ENCODE data around the gene SEBOX. TPM values are rescaled to one million over a fixed set of nuclear protein-coding genes. Genes with fewer than 3 reads are reported as not detected.

Gene SEBOX
- polyA plus RNA-seq, 2 of the 4 experiments (the other 2 are of a cell fraction): not detected

- TF ChIP-seq RCOR1 (IDR thresholded peaks at IDR 0.05; ENCODE audit: low read depth, low read length) (no peak), FOSB (CRISPR knock-in tag; IDR thresholded peaks at IDR 0.05) (no peak), NPAS2 (CRISPR knock-in tag; IDR thresholded peaks at IDR 0.05; ENCODE audit: borderline replicate concordance) (no peak), CBX8 (IDR thresholded peaks at IDR 0.05) (no peak), EHMT2 (IDR thresholded peaks at IDR 0.05; ENCODE audit: low read depth) (no peak), MYC (IDR thresholded peaks at IDR 0.05; ENCODE audit: borderline replicate concordance, low read length) (no peak), GATA3 (IDR thresholded peaks at IDR 0.05; ENCODE audit: borderline replicate concordance) (no peak)
- TF ChIP-seq, protein P1, sequence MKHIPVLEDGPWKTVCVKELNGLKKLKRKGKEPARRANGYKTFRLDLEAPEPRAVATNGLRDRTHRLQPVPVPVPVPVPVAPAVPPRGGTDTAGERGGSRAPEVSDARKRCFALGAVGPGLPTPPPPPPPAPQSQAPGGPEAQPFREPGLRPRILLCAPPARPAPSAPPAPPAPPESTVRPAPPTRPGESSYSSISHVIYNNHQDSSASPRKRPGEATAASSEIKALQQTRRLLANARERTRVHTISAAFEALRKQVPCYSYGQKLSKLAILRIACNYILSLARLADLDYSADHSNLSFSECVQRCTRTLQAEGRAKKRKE (CRISPR knock-in tag; IDR thresholded peaks at IDR 0.05; ENCODE audit: low read depth): no peak
- TF ChIP-seq, protein P2, sequence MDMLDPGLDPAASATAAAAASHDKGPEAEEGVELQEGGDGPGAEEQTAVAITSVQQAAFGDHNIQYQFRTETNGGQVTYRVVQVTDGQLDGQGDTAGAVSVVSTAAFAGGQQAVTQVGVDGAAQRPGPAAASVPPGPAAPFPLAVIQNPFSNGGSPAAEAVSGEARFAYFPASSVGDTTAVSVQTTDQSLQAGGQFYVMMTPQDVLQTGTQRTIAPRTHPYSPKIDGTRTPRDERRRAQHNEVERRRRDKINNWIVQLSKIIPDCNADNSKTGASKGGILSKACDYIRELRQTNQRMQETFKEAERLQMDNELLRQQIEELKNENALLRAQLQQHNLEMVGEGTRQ (IDR thresholded peaks at IDR 0.05): no peak
- FAIRE-seq (no peak), ATAC-seq (no peak), DNase-seq (ENCODE audit: low read depth in 1 of 2, low spot score in 1 of 2) (no peak)
- no peak overlapping the region for H3K27ac ChIP-seq
- 89% methylated on average over 14 of the region's 29 CpGs for WGBS (ENCODE audit: missing lambda C conversion rate)
- CTCF ChIA-PET: interaction anchor here (0.7 to 3.4 kb wide), 4 partner anchors 20 to 156 kb away, joined by 3 to 11 read pairs (median 4); no protein-coding TSS in a partner anchor
- H3K4me2 ChIP-seq: no peak overlapping the region
- POLR2A ChIA-PET: no interaction called here
- no peaks in the 10 kb centered on the region for H3K9me3 ChIP-seq
- H3K4me3 ChIP-seq: no peak overlapping the region
- H3K4me1 ChIP-seq: peaks cover 13% of the 10 kb centered on the region
Measured at GRCh38 chr17:28385037-28385400, 20.0 kb upstream of the SEBOX start.

- POLR2A ChIA-PET: no interaction called here
- DNase-seq (ENCODE audit: low read depth in 1 of 2, low spot score in 1 of 2) (no peak), ATAC-seq (no peak), FAIRE-seq (no peak)
- CTCF ChIA-PET: interaction anchor here (0.7 to 3.4 kb wide), 4 partner anchors 21 to 156 kb away, joined by 3 to 11 read pairs (median 4); no protein-coding TSS in a partner anchor
- WGBS (ENCODE audit: missing lambda C conversion rate): 79% methylated on average over 56 of the region's 56 CpGs
- H3K4me3 ChIP-seq: no peak overlapping the region
- no peaks in the 10 kb centered on the region for H3K9me3 ChIP-seq
- no peak for TF ChIP-seq CTCF (IDR thresholded peaks at IDR 0.05)
- TF ChIP-seq, protein P3, sequence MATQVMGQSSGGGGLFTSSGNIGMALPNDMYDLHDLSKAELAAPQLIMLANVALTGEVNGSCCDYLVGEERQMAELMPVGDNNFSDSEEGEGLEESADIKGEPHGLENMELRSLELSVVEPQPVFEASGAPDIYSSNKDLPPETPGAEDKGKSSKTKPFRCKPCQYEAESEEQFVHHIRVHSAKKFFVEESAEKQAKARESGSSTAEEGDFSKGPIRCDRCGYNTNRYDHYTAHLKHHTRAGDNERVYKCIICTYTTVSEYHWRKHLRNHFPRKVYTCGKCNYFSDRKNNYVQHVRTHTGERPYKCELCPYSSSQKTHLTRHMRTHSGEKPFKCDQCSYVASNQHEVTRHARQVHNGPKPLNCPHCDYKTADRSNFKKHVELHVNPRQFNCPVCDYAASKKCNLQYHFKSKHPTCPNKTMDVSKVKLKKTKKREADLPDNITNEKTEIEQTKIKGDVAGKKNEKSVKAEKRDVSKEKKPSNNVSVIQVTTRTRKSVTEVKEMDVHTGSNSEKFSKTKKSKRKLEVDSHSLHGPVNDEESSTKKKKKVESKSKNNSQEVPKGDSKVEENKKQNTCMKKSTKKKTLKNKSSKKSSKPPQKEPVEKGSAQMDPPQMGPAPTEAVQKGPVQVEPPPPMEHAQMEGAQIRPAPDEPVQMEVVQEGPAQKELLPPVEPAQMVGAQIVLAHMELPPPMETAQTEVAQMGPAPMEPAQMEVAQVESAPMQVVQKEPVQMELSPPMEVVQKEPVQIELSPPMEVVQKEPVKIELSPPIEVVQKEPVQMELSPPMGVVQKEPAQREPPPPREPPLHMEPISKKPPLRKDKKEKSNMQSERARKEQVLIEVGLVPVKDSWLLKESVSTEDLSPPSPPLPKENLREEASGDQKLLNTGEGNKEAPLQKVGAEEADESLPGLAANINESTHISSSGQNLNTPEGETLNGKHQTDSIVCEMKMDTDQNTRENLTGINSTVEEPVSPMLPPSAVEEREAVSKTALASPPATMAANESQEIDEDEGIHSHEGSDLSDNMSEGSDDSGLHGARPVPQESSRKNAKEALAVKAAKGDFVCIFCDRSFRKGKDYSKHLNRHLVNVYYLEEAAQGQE (IDR thresholded peaks at IDR 0.05): no peak
- TF ChIP-seq EHMT2 (IDR thresholded peaks at IDR 0.05; ENCODE audit: low read depth): no peak
- TF ChIP-seq, protein P1 (CRISPR knock-in tag; IDR thresholded peaks at IDR 0.05; ENCODE audit: low read depth): no peak
- TF ChIP-seq POLR2A (IDR thresholded peaks at IDR 0.05; ENCODE audit: low read length): no peak
- TF ChIP-seq HDAC2 (IDR thresholded peaks at IDR 0.05): no peak
- TF ChIP-seq, protein P4, sequence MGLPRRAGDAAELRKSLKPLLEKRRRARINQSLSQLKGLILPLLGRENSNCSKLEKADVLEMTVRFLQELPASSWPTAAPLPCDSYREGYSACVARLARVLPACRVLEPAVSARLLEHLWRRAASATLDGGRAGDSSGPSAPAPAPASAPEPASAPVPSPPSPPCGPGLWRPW (IDR thresholded peaks at IDR 0.05): no peak
- TF ChIP-seq HEYL (CRISPR knock-in tag; IDR thresholded peaks at IDR 0.05): no peak
- TF ChIP-seq ZNF302 (CRISPR knock-in tag; IDR thresholded peaks at IDR 0.05): no peak
- TF ChIP-seq RFX5 (IDR thresholded peaks at IDR 0.05): no peak
- TF ChIP-seq RAD21 (conservative IDR thresholded peaks at IDR 0.05 in 1 of 2, IDR thresholded peaks at IDR 0.05 in 1 of 2): no peak
- TF ChIP-seq ZSCAN20 (CRISPR knock-in tag; IDR thresholded peaks at IDR 0.05): no peak
- no peak for TF ChIP-seq HOXB5 (CRISPR knock-in tag; IDR thresholded peaks at IDR 0.05)
- TF ChIP-seq MAZ (IDR thresholded peaks at IDR 0.05; ENCODE audit: borderline replicate concordance, low read depth, low read length): no peak
- H3K4me2 ChIP-seq: no peak overlapping the region
- peaks cover 18% of the 10 kb centered on the region for H3K4me1 ChIP-seq
- H3K27ac ChIP-seq: no peak overlapping the region
Measured at GRCh38 chr17:28384281-28385036, 19.5 kb upstream of the SEBOX start.

Data from A549 (cell line).